Neuronal stem cell (in vitro differentiated cells): Measurements from ENCODE around the gene BAIAP2.

Experiments used
- DNase-seq: peaks from one replicate; pipeline ENCODE4 v3.0.0-alpha.2; 2013; ENCODE audit warnings: low spot score
- H2AFZ ChIP-seq: one replicate; pipeline ENCODE4 v1.6.1; 2013; ENCODE audit warnings: mild to moderate bottlenecking, low read length, inconsistent platforms
- H2AK5ac ChIP-seq: 2 replicates; pipeline ENCODE4 v1.6.1; 2013; ENCODE audit warnings: low read depth, mild to moderate bottlenecking, inconsistent platforms, low read length, moderate library complexity, mixed read lengths
- H2BK120ac ChIP-seq: 2 replicates; pipeline ENCODE4 v1.6.1; 2013; ENCODE audit warnings: low read depth, mild to moderate bottlenecking, inconsistent platforms, low read length, moderate library complexity, mixed read lengths
- H2BK12ac ChIP-seq: one replicate; pipeline ENCODE4 v1.6.1; 2013; ENCODE audit warnings: low read length, inconsistent platforms
- H2BK15ac ChIP-seq: 2 replicates; pipeline ENCODE4 v1.6.1; 2013; ENCODE audit warnings: mild to moderate bottlenecking, low read length, inconsistent platforms, mixed read lengths
- H2BK5ac ChIP-seq: one replicate; pipeline ENCODE4 v1.6.1; 2013; ENCODE audit warnings: inconsistent platforms, mild to moderate bottlenecking, low read length, moderate library complexity
- H3K14ac ChIP-seq: one replicate; pipeline ENCODE4 v1.6.1; 2013; ENCODE audit warnings: low read length, inconsistent platforms
- H3K18ac ChIP-seq: 2 replicates; pipeline ENCODE4 v1.6.1; 2013; ENCODE audit warnings: low read length, inconsistent platforms
- H3K23ac ChIP-seq: 2 replicates; pipeline ENCODE4 v1.6.1; 2013; ENCODE audit warnings: low read depth, mild to moderate bottlenecking, mixed read lengths, low read length, inconsistent platforms; ENCODE audit not compliant: poor library complexity
- H3K27ac ChIP-seq: replicated peaks from 3 replicates; pipeline ENCODE4 v1.5.1; 2013; ENCODE audit warnings: low read length, inconsistent platforms
- H3K27me3 ChIP-seq, 3 experiments: 2 replicates each; pipeline ENCODE4 v1.6.1; 2013; ENCODE audit warnings: low read length in 3 of 3, mild to moderate bottlenecking in 2 of 3, inconsistent platforms in 1 of 3, low read depth in 1 of 3, mixed read lengths in 1 of 3, moderate library complexity in 1 of 3; ENCODE audit not compliant: control insufficient read depth in 3 of 3, insufficient read depth in 3 of 3
- H3K36me3 ChIP-seq, 2 donors: replicated peaks in 1 of 2; 2 replicates each; pipeline ENCODE4 v1.6.1; 2013; ENCODE audit warnings: low read length in 2 of 2; ENCODE audit not compliant: control insufficient read depth in 2 of 2, insufficient read depth in 2 of 2
- H3K4ac ChIP-seq: 2 replicates; pipeline ENCODE4 v1.6.1; 2013; ENCODE audit warnings: inconsistent platforms, mild to moderate bottlenecking, low read length, moderate library complexity
- H3K4me1 ChIP-seq, 2 donors: 1 replicate in 1 of 2; 2 replicates in 1 of 2; pipeline ENCODE4 v1.6.1; 2013; ENCODE audit warnings: low read length in 2 of 2, low read depth in 1 of 2; ENCODE audit not compliant: control insufficient read depth in 2 of 2, insufficient read depth in 1 of 2
- H3K4me2 ChIP-seq: one replicate; pipeline ENCODE4 v1.6.1; 2013; ENCODE audit warnings: mild to moderate bottlenecking, low read length, inconsistent platforms; ENCODE audit not compliant: insufficient read depth, poor library complexity, severe bottlenecking
- H3K4me3 ChIP-seq, 2 donors: 2 replicates each; pipeline ENCODE4 v1.5.1; 2013; ENCODE audit warnings: low read length in 2 of 2, mild to moderate bottlenecking in 2 of 2, inconsistent platforms in 1 of 2, moderate library complexity in 1 of 2
- H3K79me1 ChIP-seq: one replicate; pipeline ENCODE4 v1.6.1; 2013; ENCODE audit warnings: low read depth, mild to moderate bottlenecking, inconsistent platforms, low read length, moderate library complexity
- H3K9ac ChIP-seq: one replicate; pipeline ENCODE4 v1.6.1; 2013; ENCODE audit warnings: mild to moderate bottlenecking, low read depth, low read length, inconsistent platforms; ENCODE audit not compliant: poor library complexity
- H3K9me3 ChIP-seq, 2 donors: replicated peaks in 1 of 2; 2 replicates each; pipeline versions ENCODE3 to v1.6.1; 2013; ENCODE audit warnings: low read length in 2 of 2, mild to moderate bottlenecking in 2 of 2, inconsistent platforms in 1 of 2, low read depth in 1 of 2, mixed read lengths in 1 of 2, moderate library complexity in 1 of 2; ENCODE audit not compliant: control insufficient read depth in 2 of 2, insufficient read depth in 1 of 2
- H4K8ac ChIP-seq: one replicate; pipeline ENCODE4 v1.6.1; 2013; ENCODE audit warnings: low read depth, mild to moderate bottlenecking, inconsistent platforms, low read length, moderate library complexity
- H4K91ac ChIP-seq: one replicate; pipeline ENCODE4 v1.6.1; 2013; ENCODE audit warnings: low read length, low read depth, mild to moderate bottlenecking, inconsistent platforms; ENCODE audit not compliant: poor library complexity
- WGBS, 2 donors: extraction: QIAGEN DNeasy Blood & Tissue Kit; methylation state at CpG; one replicate each; pipeline ENCODE4 v1.1.7; 2013; ENCODE audit warnings: missing lambda C conversion rate in 2 of 2, mixed read lengths in 1 of 2; ENCODE audit not compliant: insufficient read length in 2 of 2, insufficient replicate concordance in 1 of 2; ENCODE audit errors: extremely low coverage in 2 of 2; 5-methylcytosine and 5-hydroxymethylcytosine counted together

Gene BAIAP2

GRCh38 chr17:81106716-81107115, 71.8 kb downstream of the BAIAP2 start:
- Histone ChIP-seq H2AK5ac (no peak overlapping the region), H3K9ac (peak overlapping the region; percentile 44), H3K4ac (no peak overlapping the region), H2AFZ (no peak overlapping the region), H2BK15ac (no peak overlapping the region), H3K27ac (no peak overlapping the region), H3K23ac (peak overlapping the region; percentile 80), H3K4me1 (no peaks in the 10 kb centered on the region), H3K4me2 (no peak overlapping the region), H3K18ac (no peak overlapping the region), H3K36me3 (peaks cover 22 to 62% of the 10 kb centered on the region in 2 donors), H3K14ac (no peak overlapping the region), H2BK120ac (no peak overlapping the region), H3K79me1 (peaks cover 5% of the 10 kb centered on the region), H4K91ac (no peak overlapping the region), H3K9me3 (no peaks in the 10 kb centered on the region), H2BK5ac (no peak overlapping the region), H3K27me3 (no peaks in the 10 kb centered on the region), H4K8ac (no peak overlapping the region), H2BK12ac (no peak overlapping the region), H3K4me3 (no peak overlapping the region)
- DNase-seq: no peak
- WGBS, 2 donors: no CpG with 5 or more reads among the region's 24 CpGs

GRCh38 chr17:81108220-81108619, 73.3 kb downstream of the BAIAP2 start:
- WGBS, 2 donors: no CpG with 5 or more reads among the region's 9 CpGs
- H3K4me3 ChIP-seq: no peak overlapping the region
- no peak overlapping the region for H4K91ac ChIP-seq
- H3K4me1 ChIP-seq: no peaks in the 10 kb centered on the region
- H2BK15ac ChIP-seq: no peak overlapping the region
- H3K14ac ChIP-seq: no peak overlapping the region
- H3K27ac ChIP-seq: no peak overlapping the region
- H2BK120ac ChIP-seq: no peak overlapping the region
- no peak overlapping the region for H2BK5ac ChIP-seq
- no peak overlapping the region for H4K8ac ChIP-seq
- H3K4ac ChIP-seq: no peak overlapping the region
- no peaks in the 10 kb centered on the region for H3K27me3 ChIP-seq
- H2AFZ ChIP-seq: no peak overlapping the region
- no peak overlapping the region for H3K18ac ChIP-seq
- H3K23ac ChIP-seq: no peak overlapping the region
- H3K36me3 ChIP-seq: peaks cover 20 to 62% of the 10 kb centered on the region in 2 donors
- H3K9ac ChIP-seq: no peak overlapping the region
- no peak for DNase-seq
- no peak overlapping the region for H2BK12ac ChIP-seq
- no peak overlapping the region for H2AK5ac ChIP-seq
- peaks cover 5% of the 10 kb centered on the region for H3K79me1 ChIP-seq
- H3K4me2 ChIP-seq: no peak overlapping the region
- no peaks in the 10 kb centered on the region for H3K9me3 ChIP-seq

- H3K4ac ChIP-seq: peak overlapping the region; percentile 23
- DNase-seq: no peak
- WGBS, 2 donors: no CpG with 5 or more reads among the region's 22 CpGs
- H2BK5ac ChIP-seq: peak overlapping the region; percentile 39
- H3K23ac ChIP-seq: peak overlapping the region; percentile 44
- no peak overlapping the region for H3K4me3 ChIP-seq
- H2BK12ac ChIP-seq: peak overlapping the region; percentile 58
- no peak overlapping the region for H3K18ac ChIP-seq
- peaks cover 5% of the 10 kb centered on the region for H3K79me1 ChIP-seq
- H3K4me2 ChIP-seq: no peak overlapping the region
- H3K9me3 ChIP-seq: no peaks in the 10 kb centered on the region
- peaks cover 12 to 50% of the 10 kb centered on the region in 2 donors for H3K36me3 ChIP-seq
- H3K9ac ChIP-seq: no peak overlapping the region
- no peaks in the 10 kb centered on the region for H3K27me3 ChIP-seq
- no peak overlapping the region for H2BK15ac ChIP-seq
- H3K14ac ChIP-seq: no peak overlapping the region
- no peaks in the 10 kb centered on the region for H3K4me1 ChIP-seq
- no peak overlapping the region for H3K27ac ChIP-seq
- H2AK5ac ChIP-seq: no peak overlapping the region
- peak overlapping the region; percentile 43 for H4K8ac ChIP-seq
- no peak overlapping the region for H4K91ac ChIP-seq
- no peak overlapping the region for H2BK120ac ChIP-seq
- no peak overlapping the region for H2AFZ ChIP-seq
Measured at GRCh38 chr17:81109957-81110356, 75.0 kb downstream of the BAIAP2 start.

GRCh38 chr17:81110488-81111040, 75.6 kb downstream of the BAIAP2 start:
- H3K4me1 ChIP-seq: no peaks in the 10 kb centered on the region
- DNase-seq: no peak
- H2BK12ac ChIP-seq: no peak overlapping the region
- H2AK5ac ChIP-seq: no peak overlapping the region
- peaks cover 5% of the 10 kb centered on the region for H3K79me1 ChIP-seq
- H3K18ac ChIP-seq: no peak overlapping the region
- H3K23ac ChIP-seq: no peak overlapping the region
- H3K9me3 ChIP-seq: no peaks in the 10 kb centered on the region
- peaks cover 12 to 44% of the 10 kb centered on the region in 2 donors for H3K36me3 ChIP-seq
- no peak overlapping the region for H4K8ac ChIP-seq
- peak overlapping the region; percentile 43 for H4K91ac ChIP-seq
- H3K27ac ChIP-seq: no peak overlapping the region
- no peak overlapping the region for H3K14ac ChIP-seq
- H3K4me2 ChIP-seq: no peak overlapping the region
- H2BK120ac ChIP-seq: no peak overlapping the region
- no peaks in the 10 kb centered on the region for H3K27me3 ChIP-seq
- H2BK5ac ChIP-seq: peak overlapping the region; percentile 88
- H2BK15ac ChIP-seq: no peak overlapping the region
- WGBS, 2 donors: no CpG with 5 or more reads among the region's 30 CpGs
- no peak overlapping the region for H3K4me3 ChIP-seq
- no peak overlapping the region for H3K9ac ChIP-seq
- H3K4ac ChIP-seq: no peak overlapping the region
- no peak overlapping the region for H2AFZ ChIP-seq
